ENCODE measurements around the gene TTC9C.
"Not testable (repeated sequence)": the region's sequence is repeated elsewhere in the genome, so short reads cannot be mapped to it uniquely, and the experiment has no call there.

Gene TTC9C, protein sequence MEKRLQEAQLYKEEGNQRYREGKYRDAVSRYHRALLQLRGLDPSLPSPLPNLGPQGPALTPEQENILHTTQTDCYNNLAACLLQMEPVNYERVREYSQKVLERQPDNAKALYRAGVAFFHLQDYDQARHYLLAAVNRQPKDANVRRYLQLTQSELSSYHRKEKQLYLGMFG

DNA sequence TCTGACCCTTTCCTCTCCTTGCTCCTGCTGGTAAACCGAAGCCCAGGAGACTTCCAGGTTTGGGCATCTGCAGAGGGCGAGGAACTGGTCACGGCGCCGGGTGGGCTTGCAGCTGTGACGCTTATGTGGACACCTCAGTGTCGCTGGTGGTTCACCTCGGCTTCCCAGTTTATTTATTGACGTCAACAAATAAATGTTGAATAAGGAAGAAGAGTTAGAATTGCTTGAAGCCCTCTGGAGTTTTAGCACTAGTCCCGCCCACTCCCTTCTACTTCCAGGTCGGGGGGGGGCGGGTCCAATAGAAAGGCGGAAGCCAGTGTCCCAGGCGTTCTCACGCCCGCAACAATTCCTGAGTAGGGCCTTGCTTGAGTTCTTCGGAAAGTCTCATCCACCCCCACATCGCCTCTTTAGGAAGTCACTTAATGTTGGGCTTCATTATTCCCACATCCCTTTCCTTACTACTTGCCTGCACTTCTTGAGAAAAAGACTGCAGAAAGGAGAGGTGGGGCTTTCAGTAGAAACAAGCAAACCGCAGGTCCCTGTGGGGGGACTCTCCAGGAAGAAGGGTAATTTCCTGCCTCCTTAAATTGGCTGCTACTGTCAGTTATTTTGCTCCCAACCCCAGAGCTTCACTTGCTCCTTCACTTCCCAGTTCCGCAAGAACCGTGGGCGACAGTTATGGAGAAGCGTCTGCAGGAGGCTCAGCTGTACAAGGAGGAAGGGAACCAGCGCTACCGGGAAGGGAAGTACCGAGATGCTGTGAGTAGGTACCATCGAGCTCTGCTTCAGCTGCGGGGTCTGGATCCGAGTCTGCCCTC, at the start of gene TTC9C:
TTC9C (plus strand) TSS at position 316 of the 818 bp plus-strand sequence; CDS start at position 679, 363 bp downstream.
- peak; percentile 85 for DNase-seq (ENCODE audit: low spot score)

DNA sequence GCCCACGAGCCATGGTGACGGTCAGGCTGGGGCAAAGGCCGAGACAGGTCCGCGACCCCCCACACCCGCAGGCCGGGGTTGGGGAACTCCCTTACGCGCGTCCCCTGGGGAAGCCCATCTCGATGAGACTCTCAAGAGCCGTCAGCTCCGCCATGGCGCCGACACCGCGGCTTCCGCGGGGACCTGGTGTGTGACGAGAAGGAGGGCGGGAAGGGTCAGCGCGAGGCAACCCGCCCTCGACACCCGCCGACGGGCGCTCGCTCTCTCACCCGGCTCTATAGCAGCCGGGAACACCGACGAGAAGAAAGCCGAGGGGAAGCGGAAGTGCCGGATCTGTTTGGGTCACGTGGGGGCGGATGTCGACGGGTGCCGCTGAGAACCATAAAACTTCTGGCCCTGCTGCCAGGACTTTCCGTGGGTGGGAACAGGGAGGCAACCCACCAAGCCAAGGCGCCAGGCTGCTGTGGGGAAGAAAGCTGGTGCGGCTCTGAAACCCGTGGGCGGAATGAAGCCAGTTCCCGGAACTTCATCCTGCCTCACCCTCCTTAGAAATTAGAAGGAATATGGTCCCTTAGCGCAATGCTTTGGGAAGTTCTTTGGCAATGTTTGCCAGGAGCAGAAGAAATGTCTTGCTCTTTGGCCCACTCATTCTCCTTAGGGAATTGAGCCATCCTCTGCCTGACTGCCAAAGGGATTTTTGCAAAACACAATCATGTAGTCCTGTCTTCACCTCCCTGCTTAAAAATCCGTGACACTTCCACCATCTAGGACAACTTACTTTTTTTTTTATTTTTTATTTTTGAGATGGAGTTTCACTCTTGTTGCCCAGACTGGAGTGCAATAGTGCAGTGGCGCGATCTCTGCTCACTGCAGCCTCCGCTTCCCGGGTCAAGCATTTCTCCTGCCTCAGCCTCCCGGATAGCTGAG, 49.3 kb upstream of the TTC9C start, which contains the start of gene UBXN1:
UBXN1 (minus strand) TSS at position 304 of the 927 bp plus-strand sequence; CDS start at position 154, 150 bp downstream.
- peak; percentile 95 for DNase-seq (ENCODE audit: low spot score)

DNA sequence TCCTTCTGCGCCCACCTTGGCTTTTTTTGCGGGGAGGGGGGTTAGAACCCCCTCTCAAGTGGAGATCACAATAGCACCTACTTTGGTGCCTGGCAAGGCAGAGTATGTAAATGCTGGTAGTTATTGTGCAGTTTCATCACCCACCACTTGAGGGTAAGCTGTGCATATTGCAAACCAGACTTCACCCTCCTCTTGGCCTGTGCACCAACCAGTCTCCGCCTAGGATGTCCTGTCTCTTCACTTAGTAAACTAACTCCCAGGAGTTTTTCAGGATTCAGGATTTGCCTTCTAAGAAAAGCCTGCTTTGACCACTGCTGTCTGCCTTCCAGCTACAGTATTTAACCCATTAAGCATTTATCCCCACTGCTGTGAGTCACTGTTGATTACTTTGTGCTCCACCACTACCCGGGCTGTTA, 47.5 kb upstream of the TTC9C start:
- DNase-seq (ENCODE audit: low spot score): peak; percentile 86

DNA sequence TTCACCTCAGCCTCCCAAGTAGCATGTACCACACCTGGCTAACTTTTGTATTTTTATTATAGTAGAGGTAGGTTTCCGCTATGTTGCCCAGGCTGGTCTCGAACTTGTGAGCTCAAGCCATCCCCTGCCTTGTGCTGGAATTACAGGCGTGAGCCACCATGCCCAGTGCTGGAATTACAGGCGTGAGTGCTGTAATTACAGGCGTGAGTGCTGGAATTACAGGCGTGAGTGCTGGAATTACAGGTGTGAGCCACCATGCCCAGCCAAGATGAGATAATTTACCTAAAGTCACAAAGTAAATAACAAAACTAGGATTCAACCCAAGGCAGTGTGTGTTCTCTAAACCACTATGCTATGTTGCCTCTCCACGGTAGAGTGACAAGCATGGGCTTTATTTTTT, 45.8 kb upstream of the TTC9C start:
- no peak for DNase-seq (ENCODE audit: low spot score)

DNA sequence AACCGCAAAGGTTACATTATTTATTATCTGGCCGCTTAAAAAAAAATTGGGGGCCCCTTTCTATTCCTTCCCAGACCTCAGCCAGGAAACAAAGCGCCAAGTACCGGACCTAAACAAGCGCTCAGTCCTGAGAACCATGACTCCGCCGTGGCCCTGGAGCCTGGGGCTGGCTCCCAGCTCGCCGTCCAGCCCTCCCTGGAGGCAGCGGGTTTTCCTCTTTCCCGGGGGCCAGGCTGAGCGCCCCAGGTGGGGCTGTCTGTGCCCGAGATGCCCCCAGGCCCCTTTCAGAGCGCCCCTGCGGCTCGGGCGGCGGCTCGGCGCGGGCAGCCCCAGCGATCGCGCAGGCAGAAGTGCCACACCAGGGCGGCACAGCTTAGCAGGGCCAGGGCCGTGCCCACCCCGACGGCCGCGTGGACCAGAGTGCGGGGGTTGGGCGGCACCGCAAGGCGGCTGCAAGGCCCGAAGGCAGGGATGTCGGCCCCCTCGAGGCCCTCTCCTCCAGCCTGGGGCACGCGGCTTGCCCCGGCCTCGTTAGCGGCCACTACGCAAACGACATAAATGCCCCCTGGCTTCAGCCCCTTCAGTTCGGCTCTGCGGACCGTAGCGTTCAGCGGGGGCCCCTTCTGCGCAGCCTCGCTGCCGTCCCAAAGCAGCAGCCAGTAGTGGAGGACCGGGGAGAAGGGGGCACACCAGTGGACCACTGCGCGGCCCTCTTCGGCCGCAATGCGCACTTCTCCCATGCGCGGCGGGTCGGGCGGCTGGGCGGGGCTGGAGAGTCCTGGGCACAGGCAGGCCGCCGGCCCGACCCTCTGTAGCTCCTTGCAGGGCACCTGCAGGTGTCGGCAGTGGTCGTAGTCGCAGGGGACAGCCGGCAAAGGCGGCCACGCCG, 40.5 kb upstream of the TTC9C start:
- DNase-seq (ENCODE audit: low spot score): no peak

DNA sequence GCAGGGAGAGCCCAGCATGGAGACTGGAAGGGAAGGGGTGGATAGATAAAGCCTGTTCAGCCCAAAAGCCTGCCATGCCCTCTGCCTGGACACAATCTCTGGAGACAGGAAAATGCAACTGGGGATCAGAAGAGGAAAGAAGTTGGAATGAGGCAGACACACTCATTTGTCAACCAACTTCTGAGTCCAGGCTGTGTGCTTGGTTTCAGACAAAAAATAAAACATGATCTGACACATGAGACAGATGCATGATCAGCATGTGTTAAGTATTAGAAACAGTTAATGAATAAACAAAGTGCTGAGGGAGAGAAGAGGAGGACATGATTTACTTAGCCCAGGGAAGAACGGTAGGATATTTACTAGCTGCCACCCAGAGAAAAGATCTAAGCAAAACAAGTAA, 39.8 kb upstream of the TTC9C start:
- DNase-seq (ENCODE audit: low spot score): no peak

DNA sequence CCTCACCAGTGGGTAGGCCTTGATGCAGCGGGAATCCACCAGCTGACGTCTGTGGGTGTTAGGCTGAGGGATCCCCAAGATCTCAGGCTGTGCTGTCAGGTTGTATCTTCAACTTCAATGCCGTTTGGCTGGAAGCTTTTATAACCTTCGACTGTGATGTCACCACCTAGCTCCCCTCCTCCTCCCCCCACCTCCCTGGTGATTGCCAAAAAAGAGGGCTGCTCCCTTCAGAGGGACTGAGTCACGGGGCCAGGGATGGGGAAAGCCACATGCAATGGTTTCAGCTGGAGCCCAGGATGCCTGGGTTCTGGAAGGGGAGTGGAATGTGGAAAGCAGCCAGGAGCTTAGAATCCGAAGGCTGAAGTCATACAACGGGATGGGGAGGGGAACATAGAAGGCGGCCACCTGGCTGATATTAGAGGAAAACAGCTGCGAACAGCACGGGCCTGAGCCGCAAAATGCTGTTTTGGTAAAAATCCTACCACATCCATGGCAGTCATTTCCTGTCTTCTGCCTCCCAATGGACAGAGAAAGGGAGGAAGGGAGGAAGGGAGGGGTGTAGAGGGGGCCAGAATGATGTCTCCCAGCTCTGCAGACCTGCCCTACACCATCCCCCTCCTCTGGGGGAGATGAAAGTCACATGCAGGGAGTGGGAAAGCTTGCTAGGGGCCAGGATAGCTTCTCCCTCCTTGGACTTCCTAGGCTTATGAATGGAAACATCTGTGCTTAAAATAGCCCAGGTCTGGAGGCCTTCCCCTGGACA, 38.7 kb upstream of the TTC9C start, which contains the start of gene LRRN4CL:
LRRN4CL (minus strand) TSS at position 110 of the 763 bp plus-strand sequence. CDS start 1,022 bp downstream, outside the sequence.
- peak; percentile 89 for DNase-seq (ENCODE audit: low spot score)

DNA sequence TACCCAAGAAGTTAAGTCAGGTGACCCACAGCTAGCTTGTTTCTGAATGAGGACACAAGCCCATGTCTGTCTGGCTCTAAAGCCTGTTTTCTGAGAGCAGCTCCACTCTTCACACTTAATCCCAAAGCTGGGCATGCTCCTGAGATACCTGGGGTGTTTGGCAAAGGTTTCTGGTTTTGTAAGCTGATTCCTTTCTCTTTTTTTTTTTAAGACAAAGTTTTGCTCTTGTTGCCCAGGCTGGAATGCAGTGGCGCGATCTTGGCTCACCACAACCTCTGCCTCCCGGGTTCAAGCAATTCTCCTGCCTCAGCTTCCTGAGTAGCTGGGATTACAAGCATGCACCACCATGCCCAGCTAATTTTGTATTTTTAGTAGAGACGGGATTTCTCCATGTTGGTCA, 34.7 kb upstream of the TTC9C start:
- DNase-seq (ENCODE audit: low spot score): not testable (repeated sequence)

DNA sequence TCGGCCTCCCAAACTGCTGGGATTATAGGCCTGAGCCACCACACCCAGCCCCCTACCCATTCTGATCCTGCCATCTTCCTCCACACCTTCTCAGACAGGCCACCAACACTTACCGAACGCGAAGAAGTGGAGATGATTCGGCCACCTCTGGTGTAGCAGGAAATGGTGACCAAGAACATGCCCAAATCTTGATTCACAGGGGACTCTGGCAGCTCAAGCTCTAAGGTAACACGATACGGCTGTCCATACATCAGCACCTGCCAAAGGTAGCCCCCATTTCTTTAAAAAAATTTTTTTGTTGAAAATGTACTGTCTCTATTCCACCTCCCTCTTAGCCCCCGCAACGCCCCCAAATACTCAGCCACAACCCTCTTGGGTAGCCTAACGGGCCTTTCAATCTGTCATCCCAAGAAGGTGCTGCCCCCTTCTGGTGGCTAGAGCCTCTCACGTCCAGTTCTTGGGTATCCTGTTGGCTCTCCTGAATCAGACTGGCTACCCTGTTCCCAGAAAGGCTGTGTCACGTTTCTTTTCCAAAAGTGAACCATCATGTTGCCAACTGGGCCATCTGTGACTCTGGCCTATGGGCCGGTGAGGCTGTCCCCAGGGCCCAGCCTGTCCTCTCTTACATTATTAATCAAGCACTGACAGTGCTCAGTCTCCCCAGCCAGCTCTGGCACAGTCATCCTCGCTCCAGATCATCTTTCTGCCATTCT, 33.7 kb upstream of the TTC9C start:
- DNase-seq (ENCODE audit: low spot score): peak; percentile 83

DNA sequence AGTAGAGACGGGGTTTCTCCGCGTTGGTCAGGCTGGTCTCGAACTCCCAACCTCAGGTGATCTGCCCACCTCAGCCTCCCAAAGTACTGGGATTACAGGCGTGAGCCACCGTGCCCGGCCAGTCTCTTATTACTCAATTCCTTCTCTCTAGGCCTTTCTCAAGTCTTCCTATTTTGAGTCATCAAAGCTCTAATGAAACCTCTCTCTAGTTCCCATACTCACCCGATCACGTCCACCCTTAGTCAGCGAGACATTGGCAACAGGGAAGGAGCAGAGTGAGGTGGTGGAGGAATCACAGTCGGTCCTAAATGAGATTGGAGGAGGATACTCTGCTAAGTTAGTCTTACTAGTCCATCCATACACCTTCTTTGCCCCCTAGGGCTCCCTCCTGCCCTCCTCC, 26.0 kb upstream of the TTC9C start:
- DNase-seq (ENCODE audit: low spot score): no peak

DNA sequence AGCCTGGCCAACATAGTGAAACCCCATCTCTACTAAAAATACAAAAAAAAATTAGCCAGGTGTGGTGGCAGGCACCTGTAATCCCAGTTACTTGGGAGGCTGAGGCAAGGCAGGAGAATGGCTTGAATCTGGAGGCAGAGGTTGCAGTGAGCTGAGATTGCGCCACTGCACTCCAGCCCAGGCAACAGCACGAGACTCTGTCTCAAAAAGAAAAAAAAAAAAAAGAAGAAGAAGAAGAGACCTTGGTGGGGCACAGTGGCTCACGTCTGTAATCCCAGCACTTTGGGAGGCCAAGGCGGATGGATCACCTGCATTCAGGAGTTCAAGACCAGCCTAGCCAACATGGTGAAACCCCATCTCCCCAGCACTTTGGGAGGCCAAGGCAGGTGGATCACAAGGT, 24.4 kb upstream of the TTC9C start:
- DNase-seq (ENCODE audit: low spot score): not testable (repeated sequence)

DNA sequence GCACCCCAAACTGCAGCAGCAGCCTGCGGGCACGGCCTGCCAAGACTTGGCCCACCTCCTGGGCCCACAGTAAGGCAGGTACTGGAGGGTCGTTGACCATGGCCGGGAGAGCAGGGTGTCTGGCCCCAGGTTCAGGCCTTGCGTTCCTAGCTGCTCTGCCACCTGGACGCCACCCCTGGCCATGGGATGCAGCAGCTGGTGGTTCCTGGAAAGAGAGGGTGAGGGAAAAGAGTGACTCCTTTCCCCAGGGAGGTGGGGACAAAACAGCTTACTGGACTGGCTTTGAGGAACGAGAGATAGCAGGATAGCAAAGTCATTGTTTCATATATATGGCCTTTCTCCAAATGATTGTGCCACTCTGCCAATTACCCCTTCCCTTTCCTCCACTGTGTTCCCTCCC, 22.9 kb upstream of the TTC9C start:
- DNase-seq (ENCODE audit: low spot score): no peak

DNA sequence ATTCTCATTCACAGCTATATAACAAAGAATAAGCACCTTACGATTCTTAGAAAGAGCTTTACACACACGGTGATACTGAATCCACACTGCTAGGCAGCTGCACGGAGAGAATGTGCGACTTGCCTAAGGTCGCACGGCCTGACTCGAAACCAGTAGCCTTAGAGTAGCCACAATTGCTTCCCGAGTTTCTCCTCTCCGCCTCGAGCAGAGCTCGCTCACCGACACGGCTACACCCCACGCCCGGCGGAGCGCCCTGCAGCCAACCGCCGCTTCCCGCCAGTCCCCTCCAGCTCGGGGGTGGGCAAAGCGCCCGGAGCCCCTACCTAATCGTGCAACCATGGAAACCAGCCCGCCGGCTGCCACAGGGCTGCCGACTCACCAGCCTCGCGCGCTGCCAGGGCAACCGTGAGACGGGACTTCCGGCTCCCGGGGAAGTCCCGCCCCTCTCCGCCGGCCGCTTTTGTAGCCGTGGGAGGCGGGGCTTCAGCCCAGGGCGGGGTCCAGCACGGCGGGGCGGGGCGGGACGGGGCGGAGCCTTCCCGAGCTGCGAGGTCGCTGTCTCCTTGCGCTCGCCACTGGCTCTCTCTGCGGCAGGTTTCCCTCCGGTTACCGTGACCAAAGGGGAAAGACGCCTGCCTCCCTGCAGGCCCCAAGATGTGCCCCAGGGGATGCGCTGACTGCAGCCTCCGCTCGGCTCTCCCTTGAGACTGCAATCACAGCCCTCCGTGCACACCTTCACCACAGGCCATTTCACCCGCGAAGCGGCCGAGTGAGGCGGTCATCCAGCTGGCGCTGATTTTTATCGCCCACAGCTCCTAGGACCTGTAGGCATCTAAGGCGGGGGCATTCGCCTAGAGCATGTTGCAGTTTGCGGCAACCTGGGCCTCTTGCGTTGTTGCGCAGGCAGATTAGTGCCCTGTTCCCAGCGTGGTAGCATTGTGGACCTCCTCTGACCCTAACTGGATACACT, 22.1 kb upstream of the TTC9C start:
- peak; percentile 94 for DNase-seq (ENCODE audit: low spot score)

DNA sequence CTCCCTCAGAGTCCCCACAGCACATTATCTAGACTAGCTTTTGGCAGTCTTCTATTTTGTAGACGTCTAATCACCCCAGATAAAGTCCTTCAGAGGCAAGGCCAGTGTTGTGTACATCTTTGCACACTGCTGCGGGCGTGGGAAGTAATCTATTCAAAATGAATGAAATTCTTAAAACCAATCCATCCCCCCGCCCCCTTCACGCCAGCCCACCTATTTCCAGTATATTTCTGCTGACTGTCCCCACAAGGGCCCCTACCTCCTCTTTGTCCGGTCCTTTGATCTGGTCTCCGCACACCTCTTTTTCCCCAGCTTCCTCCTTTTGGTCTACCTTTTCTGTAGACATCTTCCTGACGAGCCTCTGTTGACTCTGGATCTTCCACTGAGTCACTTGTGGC, 21.4 kb upstream of the TTC9C start:
- DNase-seq (ENCODE audit: low spot score): no peak

DNA sequence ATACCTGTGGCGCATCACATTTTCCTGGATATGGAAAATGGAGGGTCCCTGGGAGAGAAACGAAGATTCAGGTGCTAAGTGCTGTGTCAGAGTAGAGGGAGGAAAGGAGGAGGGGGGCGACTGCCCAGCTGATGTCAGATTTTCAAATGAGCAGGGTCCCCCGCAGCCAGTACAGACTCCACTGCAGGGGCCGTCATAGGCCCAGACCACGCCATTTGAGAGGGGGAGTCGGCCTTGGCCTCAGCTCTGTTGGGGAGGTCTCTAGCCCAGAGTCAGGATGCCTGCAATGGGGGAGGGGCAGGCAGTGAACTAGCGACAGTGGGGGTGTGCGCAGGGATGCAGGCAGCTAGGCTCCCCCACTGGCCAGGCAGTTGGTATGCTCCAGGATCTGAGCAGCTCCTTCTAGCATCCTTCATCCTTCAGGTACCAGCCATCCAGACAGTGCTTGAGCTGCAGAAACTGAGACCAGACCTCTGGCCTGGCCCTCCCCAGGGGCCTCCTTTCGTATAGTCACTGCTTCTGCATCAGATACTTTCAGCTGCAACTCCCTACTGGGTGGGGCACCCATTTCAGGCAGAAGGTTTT, 20.9 kb upstream of the TTC9C start, which contains the start of the genes BSCL2 and GNG3:
BSCL2 (minus strand) TSS at position 148 of the 585 bp plus-strand sequence. CDS start 229 bp downstream, outside the sequence.
GNG3 (plus strand) TSS at position 400 of the 585 bp plus-strand sequence. CDS start 620 bp downstream, outside the sequence.
- DNase-seq (ENCODE audit: low spot score): no peak

DNA sequence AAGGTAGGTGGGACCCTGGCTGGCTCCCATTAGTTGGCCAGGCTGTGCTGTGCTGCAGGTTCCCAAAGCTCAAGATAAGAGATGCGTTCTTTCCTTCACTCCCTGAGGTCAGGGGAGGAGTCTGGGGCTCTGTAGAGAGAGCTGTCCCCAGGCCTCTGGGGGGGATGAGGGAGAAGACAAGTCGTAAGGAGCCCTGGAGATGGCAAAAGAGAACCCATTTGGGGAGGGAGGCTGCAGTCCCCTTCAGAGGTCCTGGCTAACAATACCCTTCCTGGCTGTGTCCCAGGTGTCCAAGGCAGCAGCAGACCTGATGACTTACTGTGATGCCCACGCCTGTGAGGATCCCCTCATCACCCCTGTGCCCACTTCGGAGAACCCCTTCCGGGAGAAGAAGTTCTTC, 19.9 kb upstream of the TTC9C start:
- DNase-seq (ENCODE audit: low spot score): no peak

DNA sequence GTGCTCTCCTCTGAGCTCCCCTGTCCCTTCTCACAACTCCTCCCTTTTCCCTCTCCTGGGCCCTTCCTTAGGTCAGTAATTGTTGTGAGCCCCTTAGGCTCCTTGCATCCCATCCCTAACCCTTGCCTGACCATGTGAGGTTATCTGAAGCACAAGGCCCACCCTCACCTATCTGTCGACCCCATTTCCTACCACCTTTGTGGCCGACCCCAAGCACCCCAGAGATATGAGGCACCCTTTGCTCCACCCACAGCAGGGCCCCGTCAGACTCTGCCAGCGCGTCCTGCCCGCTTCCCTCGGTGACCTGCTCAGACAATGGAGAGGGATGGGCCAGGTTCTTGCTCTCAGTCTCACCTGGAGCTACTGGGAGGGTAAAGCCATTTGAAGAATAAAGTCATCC, 19.5 kb upstream of the TTC9C start:
- no peak for DNase-seq (ENCODE audit: low spot score)
